GM21737 (cell line): ENCODE data around the gene MCM3AP.
"Not testable (repeated sequence)": the region's sequence is repeated elsewhere in the genome, so short reads cannot be mapped to it uniquely, and the experiment has no call there.

Source experiments
- ATAC-seq: cut with Tn5 transposase; IDR thresholded peaks from one replicate; pipeline ENCODE4 v1.9.1; 2021; ENCODE audit warnings: mild to moderate bottlenecking, moderate library complexity; ENCODE audit not compliant: unreplicated experiment

MCM3AP gene

GRCh38 chr21:46207006-46207919 lies 78.1 kb downstream of the MCM3AP start:
- ATAC-seq: no peak

- ATAC-seq: no peak
These were observed 79.0 kb downstream of the MCM3AP start for GRCh38 chr21:46206163-46207005.

- no peak for ATAC-seq
These were observed 79.6 kb downstream of the MCM3AP start for GRCh38 chr21:46205766-46206162.

GRCh38 chr21:46205166-46205565 lies 80.2 kb downstream of the MCM3AP start:
- no peak for ATAC-seq

- no peak for ATAC-seq
These were observed 82.2 kb downstream of the MCM3AP start for GRCh38 chr21:46203203-46203600.

GRCh38 chr21:46202592-46203202 lies 82.7 kb downstream of the MCM3AP start:
- no peak for ATAC-seq

GRCh38 chr21:46200877-46201803 lies 84.3 kb downstream of the MCM3AP start:
- not testable (repeated sequence) for ATAC-seq

- no peak for ATAC-seq
These were observed 85.7 kb downstream of the MCM3AP start for GRCh38 chr21:46199436-46200373.

GRCh38 chr21:46196733-46197132 lies 88.7 kb downstream of the MCM3AP start:
- ATAC-seq: no peak

- no peak for ATAC-seq
These were observed 89.7 kb downstream of the MCM3AP start for GRCh38 chr21:46195595-46196195.

GRCh38 chr21:46194374-46195334 lies 90.8 kb downstream of the MCM3AP start:
- ATAC-seq: no peak

- no peak for ATAC-seq
These were observed 91.5 kb downstream of the MCM3AP start for GRCh38 chr21:46193829-46194373.

- no peak for ATAC-seq
These were observed 93.5 kb downstream of the MCM3AP start for GRCh38 chr21:46191686-46192575.

GRCh38 chr21:46191257-46191685 lies 94.1 kb downstream of the MCM3AP start:
- no peak for ATAC-seq

GRCh38 chr21:46190491-46191131 lies 94.8 kb downstream of the MCM3AP start:
- ATAC-seq: no peak

- ATAC-seq: no peak
These were observed 95.4 kb downstream of the MCM3AP start for GRCh38 chr21:46189959-46190490.
